Measurements from ENCODE around the gene LGALS9. TPM values are rescaled to one million over a fixed set of nuclear protein-coding genes. Genes with fewer than 3 reads are reported as not detected.

LGALS9 gene
- total and polyA plus RNA-seq, 12 donors: 7.5 to 79.1 (median 17.5) TPM

DNA sequence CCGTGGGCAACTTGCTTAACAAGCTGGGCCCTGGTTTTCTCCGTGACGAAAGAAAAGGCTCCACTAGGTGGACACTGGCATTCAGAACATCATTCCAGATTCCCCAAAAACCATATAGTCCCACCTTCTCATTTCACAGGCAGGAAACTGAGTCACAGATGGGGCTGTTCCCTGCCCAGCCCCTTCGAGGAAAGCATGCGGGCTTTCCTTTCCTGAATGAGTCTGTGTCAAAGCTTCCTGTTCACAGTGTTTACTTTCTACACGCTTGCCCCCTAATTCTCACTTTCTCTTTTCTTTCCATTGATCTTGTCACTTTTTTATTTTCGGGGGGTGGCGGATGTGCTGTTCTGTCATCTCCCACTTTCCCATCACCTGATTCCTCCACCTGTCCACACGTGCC, 10.3 kb upstream of the LGALS9 start:
- H3K9me3 ChIP-seq: no peaks in the 10 kb centered on the region
- no peaks in the 10 kb centered on the region for H3K27me3 ChIP-seq
- peaks cover 0 to 23% (median 0%) of the 10 kb centered on the region in 9 donors for H3K4me1 ChIP-seq
- WGBS, 2 donors: 85 to 86% methylated on average over 9 of the region's 9 CpGs
- peaks cover 0 to 100% (median 20%) of the 10 kb centered on the region in 9 donors for H3K36me3 ChIP-seq
- H3K4me3 ChIP-seq: no peak overlapping the region
- ATAC-seq: no peak
- TF ChIP-seq CTCF (IDR thresholded peaks at IDR 0.05): no peak
- no peak overlapping the region for H3K27ac ChIP-seq
- intact Hi-C loops (cut with DNase I): no loop called here
- DNase-seq: no peak

- H3K36me3 ChIP-seq: peaks cover 0 to 100% (median 18%) of the 10 kb centered on the region in 9 donors
- no peaks in the 10 kb centered on the region for H3K27me3 ChIP-seq
- H3K4me1 ChIP-seq: peaks cover 0 to 23% (median 0%) of the 10 kb centered on the region in 9 donors
- ATAC-seq (no peak), DNase-seq (no peak)
- intact Hi-C loops (cut with DNase I): no loop called here
- H3K4me3 ChIP-seq: no peak overlapping the region
- no peak overlapping the region for H3K27ac ChIP-seq
- WGBS, 2 donors: 94 to 95% methylated on average over 4 of the region's 4 CpGs
- no peaks in the 10 kb centered on the region for H3K9me3 ChIP-seq
- TF ChIP-seq CTCF (IDR thresholded peaks at IDR 0.05): no peak
These were observed 9.5 kb upstream of the LGALS9 start for GRCh38 chr17:27621536-27621935.

GRCh38 chr17:27621942-27622559, 8.9 kb upstream of the LGALS9 start:
- TF ChIP-seq CTCF (IDR thresholded peaks at IDR 0.05): no peak
- no peak overlapping the region for H3K4me3 ChIP-seq
- peak overlapping the region in 3 of 10 donors; percentile 22 to 44 (median 37) for H3K27ac ChIP-seq
- ATAC-seq: peak in 1 of 8 donors; percentile 32
- H3K4me1 ChIP-seq: peaks cover 0 to 23% (median 0%) of the 10 kb centered on the region in 9 donors
- 90 to 91% methylated on average over 10 of the region's 10 CpGs for WGBS, 2 donors
- H3K27me3 ChIP-seq: no peaks in the 10 kb centered on the region
- DNase-seq: no peak
- intact Hi-C loops (cut with DNase I): no loop called here
- H3K9me3 ChIP-seq: no peaks in the 10 kb centered on the region
- peaks cover 0 to 100% (median 13%) of the 10 kb centered on the region in 9 donors for H3K36me3 ChIP-seq

- H3K36me3 ChIP-seq: peaks cover 0 to 93% (median 9%) of the 10 kb centered on the region in 9 donors
These were observed 8.0 kb upstream of the LGALS9 start for GRCh38 chr17:27622986-27623385.

More at GRCh38 chr17:27622986-27623385, 8.0 kb upstream of the LGALS9 start:
- Histone ChIP-seq H3K27ac (peak overlapping the region in 2 of 10 donors; percentile 37 to 44), H3K4me1 (peaks cover 0 to 23% (median 0%) of the 10 kb centered on the region in 9 donors), H3K27me3 (no peaks in the 10 kb centered on the region), H3K9me3 (no peaks in the 10 kb centered on the region), H3K4me3 (no peak overlapping the region)
- TF ChIP-seq CTCF (IDR thresholded peaks at IDR 0.05): no peak
- WGBS, 2 donors: 78 to 83% methylated on average over 4 of the region's 4 CpGs
- ATAC-seq: peak in 7 of 8 donors; percentile 41 to 80 (median 52)
- no peak for DNase-seq
- intact Hi-C loops (cut with DNase I): no loop called here

All from heart right ventricle (tissue), 16 donors.